ENCODE results near the gene ADAM15.

DNA sequence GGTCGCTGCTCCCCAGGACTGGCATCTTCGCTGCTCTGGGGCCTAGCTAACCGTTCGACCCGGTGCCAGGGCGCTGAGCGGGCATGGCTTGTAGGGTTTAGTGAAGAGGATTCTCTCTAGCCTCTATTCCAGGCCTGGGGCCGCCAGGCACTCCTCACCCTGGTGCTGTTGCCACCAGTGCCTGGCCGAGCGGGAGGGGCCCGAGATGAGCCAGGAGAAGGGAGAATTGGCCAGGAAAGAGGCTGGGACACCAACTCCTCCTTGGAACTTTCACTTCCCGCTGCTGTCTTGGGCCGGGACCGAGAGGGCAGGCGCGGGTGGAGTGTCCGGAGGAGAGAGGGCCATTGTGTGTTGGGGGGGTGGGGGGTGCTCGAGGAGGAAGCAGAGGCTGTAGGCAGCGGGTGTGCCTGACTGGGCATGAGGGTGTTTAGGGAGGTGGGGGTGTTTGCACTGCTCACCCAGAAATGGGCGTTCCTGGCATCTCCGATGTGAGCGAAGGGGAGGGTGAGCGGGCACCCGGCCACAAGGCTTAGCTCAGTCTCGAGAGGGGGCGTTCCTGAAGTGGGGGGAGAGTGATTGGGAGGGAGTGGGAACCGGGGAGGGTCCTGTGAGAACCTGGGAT is 772 bp downstream of the ADAM15 start:
- TF ChIP-seq, protein P1, sequence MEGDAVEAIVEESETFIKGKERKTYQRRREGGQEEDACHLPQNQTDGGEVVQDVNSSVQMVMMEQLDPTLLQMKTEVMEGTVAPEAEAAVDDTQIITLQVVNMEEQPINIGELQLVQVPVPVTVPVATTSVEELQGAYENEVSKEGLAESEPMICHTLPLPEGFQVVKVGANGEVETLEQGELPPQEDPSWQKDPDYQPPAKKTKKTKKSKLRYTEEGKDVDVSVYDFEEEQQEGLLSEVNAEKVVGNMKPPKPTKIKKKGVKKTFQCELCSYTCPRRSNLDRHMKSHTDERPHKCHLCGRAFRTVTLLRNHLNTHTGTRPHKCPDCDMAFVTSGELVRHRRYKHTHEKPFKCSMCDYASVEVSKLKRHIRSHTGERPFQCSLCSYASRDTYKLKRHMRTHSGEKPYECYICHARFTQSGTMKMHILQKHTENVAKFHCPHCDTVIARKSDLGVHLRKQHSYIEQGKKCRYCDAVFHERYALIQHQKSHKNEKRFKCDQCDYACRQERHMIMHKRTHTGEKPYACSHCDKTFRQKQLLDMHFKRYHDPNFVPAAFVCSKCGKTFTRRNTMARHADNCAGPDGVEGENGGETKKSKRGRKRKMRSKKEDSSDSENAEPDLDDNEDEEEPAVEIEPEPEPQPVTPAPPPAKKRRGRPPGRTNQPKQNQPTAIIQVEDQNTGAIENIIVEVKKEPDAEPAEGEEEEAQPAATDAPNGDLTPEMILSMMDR (IDR thresholded peaks at IDR 0.05): no peak
- TF ChIP-seq POLR2A (IDR thresholded peaks at IDR 0.05): no peak
